ENCODE measurements around the gene PRKAR1A.
"Not testable (repeated sequence)": the region's sequence is repeated elsewhere in the genome, so short reads cannot be mapped to it uniquely, and the experiment has no call there.

Gene PRKAR1A

GRCh38 chr17:68579194-68579927 is 67.1 kb downstream of the PRKAR1A start:
- DNase-seq (ENCODE audit: low read depth, low spot score): no peak

- DNase-seq (ENCODE audit: low read depth, low spot score): no peak
These were observed 68.1 kb downstream of the PRKAR1A start for GRCh38 chr17:68580236-68580770.

GRCh38 chr17:68581863-68582645 is 69.8 kb downstream of the PRKAR1A start:
- no peak for DNase-seq (ENCODE audit: low read depth, low spot score)

GRCh38 chr17:68582867-68583266 is 70.6 kb downstream of the PRKAR1A start:
- not testable (repeated sequence) for DNase-seq (ENCODE audit: low read depth, low spot score)

- no peak for DNase-seq (ENCODE audit: low read depth, low spot score)
These were observed 72.5 kb downstream of the PRKAR1A start for GRCh38 chr17:68584581-68585303.

- no peak for DNase-seq (ENCODE audit: low read depth, low spot score)
These were observed 73.4 kb downstream of the PRKAR1A start for GRCh38 chr17:68585643-68586042.

GRCh38 chr17:68587026-68587425 is 74.8 kb downstream of the PRKAR1A start:
- no peak for DNase-seq (ENCODE audit: low read depth, low spot score)

- DNase-seq (ENCODE audit: low read depth, low spot score): no peak
These were observed 75.6 kb downstream of the PRKAR1A start for GRCh38 chr17:68587847-68588246.

- no peak for DNase-seq (ENCODE audit: low read depth, low spot score)
These were observed 76.1 kb downstream of the PRKAR1A start for GRCh38 chr17:68588362-68588761.

- DNase-seq (ENCODE audit: low read depth, low spot score): no peak
These were observed 76.9 kb downstream of the PRKAR1A start for GRCh38 chr17:68589086-68589485.

- DNase-seq (ENCODE audit: low read depth, low spot score): no peak
These were observed 79.4 kb downstream of the PRKAR1A start for GRCh38 chr17:68591583-68591982.

GRCh38 chr17:68592009-68592408 is 79.8 kb downstream of the PRKAR1A start:
- DNase-seq (ENCODE audit: low read depth, low spot score): no peak

GRCh38 chr17:68592682-68593641 is 80.7 kb downstream of the PRKAR1A start:
- DNase-seq (ENCODE audit: low read depth, low spot score): no peak

GRCh38 chr17:68594552-68594951 is 82.3 kb downstream of the PRKAR1A start:
- DNase-seq (ENCODE audit: low read depth, low spot score): no peak

- no peak for DNase-seq (ENCODE audit: low read depth, low spot score)
These were observed 83.3 kb downstream of the PRKAR1A start for GRCh38 chr17:68595496-68595895.

GRCh38 chr17:68595986-68596385 is 83.8 kb downstream of the PRKAR1A start:
- DNase-seq (ENCODE audit: low read depth, low spot score): no peak

GRCh38 chr17:68596411-68596945 is 84.2 kb downstream of the PRKAR1A start:
- no peak for DNase-seq (ENCODE audit: low read depth, low spot score)

- no peak for DNase-seq (ENCODE audit: low read depth, low spot score)
These were observed 85.8 kb downstream of the PRKAR1A start for GRCh38 chr17:68598074-68598473.

GRCh38 chr17:68598545-68598961 is 86.3 kb downstream of the PRKAR1A start:
- DNase-seq (ENCODE audit: low read depth, low spot score): no peak

- DNase-seq (ENCODE audit: low read depth, low spot score): no peak
These were observed 86.9 kb downstream of the PRKAR1A start for GRCh38 chr17:68599091-68599490.
